Sigmoid colon (tissue), 4 donors: Measurements from ENCODE around the gene OR10D3.

Experiments used
- CTCF ChIP-seq, 4 experiments: fragments of 450-650 bp in 3 of 4; fragments of 200-600 bp in 1 of 4; IDR thresholded peaks; one replicate each; pipeline ENCODE4 v1.5.1; 2016 to 2019; ENCODE audit warnings: antibody characterized with exemption in 4 of 4, mild to moderate bottlenecking in 3 of 4, moderate library complexity in 2 of 4
- EP300 ChIP-seq, 4 donors: sonication (generic); formaldehyde crosslinking; IDR thresholded peaks; one replicate each; pipeline ENCODE4 v1.6.1; 2017; ENCODE audit warnings: antibody characterized with exemption in 4 of 4
- POLR2A ChIP-seq, 2 donors: fragments of 450-650 bp; IDR thresholded peaks; one replicate each; pipeline ENCODE4 v1.6.1; 2016; ENCODE audit warnings: antibody characterized with exemption in 2 of 2, mild to moderate bottlenecking in 2 of 2, moderate library complexity in 2 of 2

GRCh38 chr11:124172599-124172998 lies 10.5 kb upstream of the OR10D3 start:
- TF ChIP-seq CTCF (IDR thresholded peaks at IDR 0.05) (no peak), POLR2A (IDR thresholded peaks at IDR 0.05) (no peak), EP300 (IDR thresholded peaks at IDR 0.05) (no peak)
